DND-41 (cell line): Measurements from ENCODE around the gene MGAT5B.

Experiments used
- ATAC-seq: fragments of 200-7000 bp; cut with Tn5 transposase; 3 replicates; pipeline ENCODE4 v1.9.1; 2021; ENCODE audit warnings: low read depth; ENCODE audit not compliant: insufficient read depth
- DNase-seq: peaks from one replicate; pipeline ENCODE4 v3.0.0-alpha.2; 2020
- H2AFZ ChIP-seq: 2 replicates; pipeline ENCODE4 v1.6.0; 2012; ENCODE audit warnings: low read depth, low read length
- H3K27ac ChIP-seq: 2 replicates; pipeline ENCODE4 v1.5.1; 2012; ENCODE audit warnings: low read length, inconsistent platforms
- H3K27me3 ChIP-seq: fragments of 200-600 bp; sonication (generic); 2 replicates; pipeline ENCODE4 v1.6.0; 2012; ENCODE audit warnings: low read length, mild to moderate bottlenecking, inconsistent platforms; ENCODE audit not compliant: insufficient read depth, poor library complexity
- H3K36me3 ChIP-seq: 2 replicates; pipeline ENCODE4 v1.5.1; 2012; ENCODE audit warnings: low read length, inconsistent platforms; ENCODE audit not compliant: insufficient read depth
- H3K4me1 ChIP-seq: 2 replicates; pipeline ENCODE4 v1.5.1; 2012; ENCODE audit warnings: mild to moderate bottlenecking, low read length; ENCODE audit not compliant: insufficient read depth
- H3K4me2 ChIP-seq: 2 replicates; pipeline ENCODE4 v1.6.0; 2012; ENCODE audit warnings: mild to moderate bottlenecking, moderate library complexity, low read length, inconsistent platforms; ENCODE audit not compliant: insufficient read depth
- H3K4me3 ChIP-seq, 2 experiments: fragments of 200-600 bp in 1 of 2; shearing (Covaris generic) in 1 of 2; 2 replicates each; pipeline ENCODE4 v1.5.1; 2012 to 2016; ENCODE audit warnings: inconsistent platforms in 2 of 2, low read length in 2 of 2, mild to moderate bottlenecking in 2 of 2, low read depth in 1 of 2, moderate library complexity in 1 of 2
- H3K79me2 ChIP-seq: 2 replicates; pipeline ENCODE4 v1.6.0; 2012; ENCODE audit warnings: low read length, inconsistent platforms; ENCODE audit not compliant: insufficient read depth
- H3K9ac ChIP-seq: 2 replicates; pipeline ENCODE4 v1.6.0; 2012; ENCODE audit warnings: low read depth, mild to moderate bottlenecking, inconsistent platforms, low read length, moderate library complexity
- H3K9me3 ChIP-seq: 2 replicates; pipeline ENCODE4 v1.5.1; 2012; ENCODE audit warnings: low read length, moderate library complexity, mild to moderate bottlenecking, inconsistent platforms; ENCODE audit not compliant: insufficient read depth, severe bottlenecking
- H4K20me1 ChIP-seq: 2 replicates; pipeline ENCODE4 v1.6.0; 2012; ENCODE audit warnings: low read length; ENCODE audit not compliant: insufficient read depth
- EZH2 ChIP-seq: IDR thresholded peaks from 3 replicates; pipeline ENCODE4 v1.6.1; 2012; ENCODE audit warnings: borderline replicate concordance, low read depth, mild to moderate bottlenecking, moderate library complexity, low read length, inconsistent platforms; ENCODE audit not compliant: severe bottlenecking
- TF ChIP-seq, protein P1 (sequence below): IDR thresholded peaks from 2 replicates; pipeline ENCODE4 v1.5.1; 2012; ENCODE audit warnings: borderline replicate concordance, low read length, moderate library complexity, mild to moderate bottlenecking; ENCODE audit not compliant: poor library complexity, severe bottlenecking; ENCODE audit errors: extremely low read depth

The MGAT5B gene

DNA sequence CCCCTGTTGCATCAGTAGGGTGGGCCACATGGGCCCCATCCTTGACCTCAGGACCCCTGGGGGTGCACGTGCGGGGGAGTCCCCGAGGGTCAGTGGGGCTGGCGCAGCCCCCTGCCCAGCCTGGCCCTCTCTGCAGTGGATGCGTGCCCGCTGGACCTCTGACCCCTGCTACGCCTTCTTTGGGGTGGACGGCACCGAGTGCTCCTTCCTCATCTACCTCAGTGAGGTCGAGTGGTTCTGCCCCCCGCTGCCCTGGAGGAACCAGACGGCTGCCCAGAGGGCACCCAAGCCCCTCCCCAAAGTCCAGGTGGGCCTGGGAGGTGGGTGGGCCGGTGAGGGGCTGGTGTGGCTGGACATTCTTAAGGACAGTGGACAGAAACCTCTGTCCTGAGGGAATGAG, 35.9 kb downstream of the MGAT5B start:
- H3K27ac ChIP-seq, result no peak overlapping the region
- ATAC-seq, result no peak

DNA sequence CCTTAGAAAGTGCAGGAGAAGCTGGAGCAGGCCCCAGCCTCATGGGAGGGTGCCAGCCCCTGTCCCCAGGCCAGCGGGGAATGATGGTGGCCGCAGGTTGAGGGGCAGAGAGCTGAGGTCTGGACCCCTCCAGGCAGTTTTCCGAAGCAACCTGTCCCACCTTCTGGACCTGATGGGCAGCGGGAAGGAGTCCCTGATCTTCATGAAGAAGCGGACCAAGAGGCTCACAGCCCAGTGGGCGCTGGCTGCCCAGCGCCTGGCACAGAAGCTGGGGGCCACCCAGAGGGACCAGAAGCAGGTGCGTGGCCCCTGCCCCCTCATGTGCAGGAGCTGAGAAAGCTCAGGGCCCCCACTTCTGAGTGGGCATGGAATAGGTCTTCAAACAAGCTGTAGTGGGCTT, 36.8 kb downstream of the MGAT5B start:
- Histone ChIP-seq H3K9ac (no peak overlapping the region), H2AFZ (no peak overlapping the region), H3K79me2 (no peaks in the 10 kb centered on the region), H3K27ac (no peak overlapping the region), H3K36me3 (no peaks in the 10 kb centered on the region), H3K9me3 (no peaks in the 10 kb centered on the region), H4K20me1 (peaks cover 18% of the 10 kb centered on the region), H3K4me2 (no peak overlapping the region), H3K4me1 (no peaks in the 10 kb centered on the region), H3K4me3 (no peak overlapping the region), H3K27me3 (no peaks in the 10 kb centered on the region)
- DNase-seq (no peak), ATAC-seq (no peak)
- no peak for TF ChIP-seq EZH2
- TF ChIP-seq, protein P1, sequence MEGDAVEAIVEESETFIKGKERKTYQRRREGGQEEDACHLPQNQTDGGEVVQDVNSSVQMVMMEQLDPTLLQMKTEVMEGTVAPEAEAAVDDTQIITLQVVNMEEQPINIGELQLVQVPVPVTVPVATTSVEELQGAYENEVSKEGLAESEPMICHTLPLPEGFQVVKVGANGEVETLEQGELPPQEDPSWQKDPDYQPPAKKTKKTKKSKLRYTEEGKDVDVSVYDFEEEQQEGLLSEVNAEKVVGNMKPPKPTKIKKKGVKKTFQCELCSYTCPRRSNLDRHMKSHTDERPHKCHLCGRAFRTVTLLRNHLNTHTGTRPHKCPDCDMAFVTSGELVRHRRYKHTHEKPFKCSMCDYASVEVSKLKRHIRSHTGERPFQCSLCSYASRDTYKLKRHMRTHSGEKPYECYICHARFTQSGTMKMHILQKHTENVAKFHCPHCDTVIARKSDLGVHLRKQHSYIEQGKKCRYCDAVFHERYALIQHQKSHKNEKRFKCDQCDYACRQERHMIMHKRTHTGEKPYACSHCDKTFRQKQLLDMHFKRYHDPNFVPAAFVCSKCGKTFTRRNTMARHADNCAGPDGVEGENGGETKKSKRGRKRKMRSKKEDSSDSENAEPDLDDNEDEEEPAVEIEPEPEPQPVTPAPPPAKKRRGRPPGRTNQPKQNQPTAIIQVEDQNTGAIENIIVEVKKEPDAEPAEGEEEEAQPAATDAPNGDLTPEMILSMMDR, result no peak

More for the DNA sequence above, 35.9 kb downstream of the MGAT5B start:
- H3K4me2 ChIP-seq, result no peak overlapping the region
- H3K79me2 ChIP-seq, result no peaks in the 10 kb centered on the region
- peaks cover 10% of the 10 kb centered on the region for H4K20me1 ChIP-seq
- no peaks in the 10 kb centered on the region for H3K4me1 ChIP-seq
- TF ChIP-seq EZH2, result no peak
- TF ChIP-seq, protein P1, result no peak
- H3K4me3 ChIP-seq, result no peak overlapping the region
- H3K9me3 ChIP-seq, result no peaks in the 10 kb centered on the region
- H3K27me3 ChIP-seq, result no peaks in the 10 kb centered on the region
- H3K36me3 ChIP-seq, result no peaks in the 10 kb centered on the region
- DNase-seq, result no peak
- no peak overlapping the region for H3K9ac ChIP-seq
- H2AFZ ChIP-seq, result no peak overlapping the region

DNA sequence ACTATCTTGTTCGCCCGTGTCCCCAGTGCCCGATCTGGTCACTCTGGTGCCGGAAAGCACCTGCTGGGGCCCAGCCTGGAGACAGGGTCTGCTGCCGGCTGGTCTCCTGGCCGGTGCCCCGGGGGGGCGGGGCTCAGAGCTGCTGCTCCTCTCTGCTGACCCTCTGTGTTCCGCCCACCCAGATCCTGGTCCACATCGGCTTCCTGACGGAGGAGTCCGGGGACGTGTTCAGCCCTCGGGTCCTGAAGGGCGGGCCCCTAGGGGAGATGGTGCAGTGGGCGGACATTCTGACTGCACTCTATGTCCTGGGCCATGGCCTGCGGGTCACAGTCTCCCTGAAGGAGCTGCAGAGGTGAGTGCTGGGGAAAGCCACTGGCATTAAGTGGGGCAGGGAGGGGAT, 37.6 kb downstream of the MGAT5B start:
- Histone ChIP-seq H2AFZ (no peak overlapping the region), H3K4me3 (no peak overlapping the region), H3K36me3 (no peaks in the 10 kb centered on the region), H4K20me1 (peaks cover 20% of the 10 kb centered on the region), H3K4me2 (no peak overlapping the region), H3K27me3 (no peaks in the 10 kb centered on the region), H3K9me3 (no peaks in the 10 kb centered on the region), H3K9ac (no peak overlapping the region), H3K27ac (no peak overlapping the region), H3K79me2 (no peaks in the 10 kb centered on the region), H3K4me1 (no peaks in the 10 kb centered on the region)
- ATAC-seq, result no peak
- no peak for DNase-seq
- TF ChIP-seq EZH2, result no peak
- TF ChIP-seq, protein P1, result no peak

DNA sequence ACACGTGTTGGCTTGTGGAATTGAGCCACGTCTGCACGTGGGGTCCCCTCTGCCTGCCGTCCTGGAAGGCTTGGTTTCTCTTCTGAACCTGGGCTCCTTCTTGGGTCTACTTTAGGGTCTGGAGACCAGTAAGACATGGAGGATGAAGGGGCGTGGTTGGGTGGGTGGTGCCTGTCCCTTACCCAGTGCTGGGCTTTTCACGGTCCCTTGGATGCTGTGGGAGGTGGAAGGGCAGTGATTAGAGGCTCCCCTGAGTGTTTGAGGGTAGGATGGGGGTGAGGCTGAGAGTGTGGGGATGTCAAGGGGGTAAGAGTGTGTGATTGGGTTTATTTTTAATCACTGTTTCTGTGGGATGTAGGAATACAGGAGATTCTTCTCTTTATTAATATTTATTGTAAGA, 38.3 kb downstream of the MGAT5B start:
- TF ChIP-seq EZH2, result no peak
- TF ChIP-seq, protein P1, result no peak
- Histone ChIP-seq H3K79me2 (no peaks in the 10 kb centered on the region), H3K4me3 (no peak overlapping the region), H3K27ac (no peak overlapping the region), H3K9ac (no peak overlapping the region), H4K20me1 (peaks cover 22% of the 10 kb centered on the region), H3K27me3 (no peaks in the 10 kb centered on the region), H3K9me3 (no peaks in the 10 kb centered on the region), H3K36me3 (no peaks in the 10 kb centered on the region), H2AFZ (no peak overlapping the region), H3K4me1 (no peaks in the 10 kb centered on the region), H3K4me2 (no peak overlapping the region)
- no peak for ATAC-seq
- no peak for DNase-seq
